ENCODE measurements around the gene TJP1. TPM values are rescaled to one million over a fixed set of nuclear protein-coding genes. Genes with fewer than 3 reads are reported as not detected.
A peak's percentile ranks its signal among the peaks of the same experiment; 100 is the strongest.
"Not testable (repeated sequence)": the region's sequence is repeated elsewhere in the genome, so short reads cannot be mapped to it uniquely, and the experiment has no call there.

Gene TJP1
- total RNA-seq, 1 experiment from 2014 or later: 137 TPM

- no peak overlapping the region for H3K4me3 Mint-ChIP-seq (ENCODE audit: unreplicated experiment)
- intact Hi-C loops (cut with micrococcal nuclease): no loop called here
- no TSS peak for BruUV-seq (replicated peaks)
- H3K27me3 Mint-ChIP-seq (ENCODE audit: insufficient read depth, unreplicated experiment): no peaks in the 10 kb centered on the region
- H3K4me1 Mint-ChIP-seq (ENCODE audit: insufficient read depth, unreplicated experiment): peaks cover 21% of the 10 kb centered on the region
- H3K27ac Mint-ChIP-seq (ENCODE audit: low read depth, unreplicated experiment): no peak overlapping the region
- TF ChIP-seq CTCF (IDR thresholded peaks at IDR 0.05; ENCODE audit: unreplicated experiment): no peak
- peaks cover 12% of the 10 kb centered on the region for H3K9me3 Mint-ChIP-seq (ENCODE audit: unreplicated experiment)
- ChIA-PET CTCF (interaction anchor here (0.7 to 1.2 kb wide), 2 partner anchors 9 to 17 kb away, joined by 3 to 4 read pairs; no protein-coding TSS in a partner anchor), POLR2A (interaction anchor here (1.4 kb wide), 1 partner anchor 10 kb away, joined by 3 read pairs; no protein-coding TSS in a partner anchor)
- DNase-seq (ENCODE audit: unreplicated experiment): no peak
- peaks cover 18% of the 10 kb centered on the region for H3K36me3 Mint-ChIP-seq (ENCODE audit: insufficient read depth, unreplicated experiment)
These were observed 37.1 kb downstream of the TJP1 start for GRCh38 chr15:29785136-29785535.

- intact Hi-C loops (cut with micrococcal nuclease): no loop called here
- Mint-ChIP-seq H3K36me3 (ENCODE audit: insufficient read depth, unreplicated experiment) (peaks cover 23% of the 10 kb centered on the region), H3K4me1 (ENCODE audit: insufficient read depth, unreplicated experiment) (peaks cover 23% of the 10 kb centered on the region)
These were observed 37.9 kb downstream of the TJP1 start for GRCh38 chr15:29784413-29784812.

GRCh38 chr15:29782816-29783215, 39.5 kb downstream of the TJP1 start:
- CTCF ChIA-PET; H3K27ac Mint-ChIP-seq (ENCODE audit: low read depth, unreplicated experiment); H3K27me3 Mint-ChIP-seq (ENCODE audit: insufficient read depth, unreplicated experiment); intact Hi-C loops (cut with micrococcal nuclease); H3K4me3 Mint-ChIP-seq (ENCODE audit: unreplicated experiment); DNase-seq (ENCODE audit: unreplicated experiment); BruUV-seq (replicated peaks): not testable (repeated sequence)
- Mint-ChIP-seq H3K9me3 (ENCODE audit: unreplicated experiment) (peaks cover 12% of the 10 kb centered on the region), H3K36me3 (ENCODE audit: insufficient read depth, unreplicated experiment) (peaks cover 24% of the 10 kb centered on the region), H3K4me1 (ENCODE audit: insufficient read depth, unreplicated experiment) (peaks cover 15% of the 10 kb centered on the region)
- POLR2A ChIA-PET: interaction anchor here (0.9 to 2.0 kb wide), 2 partner anchors 9 to 38 kb away, joined by 3 to 4 read pairs; no protein-coding TSS in a partner anchor

More at GRCh38 chr15:29784413-29784812, 37.9 kb downstream of the TJP1 start:
- peaks cover 12% of the 10 kb centered on the region for H3K9me3 Mint-ChIP-seq (ENCODE audit: unreplicated experiment)
- no peak overlapping the region for H3K27ac Mint-ChIP-seq (ENCODE audit: low read depth, unreplicated experiment)
- no peaks in the 10 kb centered on the region for H3K27me3 Mint-ChIP-seq (ENCODE audit: insufficient read depth, unreplicated experiment)
- TF ChIP-seq CTCF (IDR thresholded peaks at IDR 0.05; ENCODE audit: unreplicated experiment): no peak
- CTCF ChIA-PET: interaction anchor here (0.7 to 1.2 kb wide), 2 partner anchors 8 to 17 kb away, joined by 3 to 4 read pairs; no protein-coding TSS in a partner anchor
- POLR2A ChIA-PET: no interaction called here
- DNase-seq (ENCODE audit: unreplicated experiment): peak; percentile 20
- H3K4me3 Mint-ChIP-seq (ENCODE audit: unreplicated experiment): no peak overlapping the region
- BruUV-seq (replicated peaks): no TSS peak

- no peak overlapping the region for H3K4me3 Mint-ChIP-seq (ENCODE audit: unreplicated experiment)
- H3K9me3 Mint-ChIP-seq (ENCODE audit: unreplicated experiment): peaks cover 12% of the 10 kb centered on the region
- H3K27me3 Mint-ChIP-seq (ENCODE audit: insufficient read depth, unreplicated experiment): no peaks in the 10 kb centered on the region
- no peak for DNase-seq (ENCODE audit: unreplicated experiment)
- CTCF ChIA-PET: interaction anchor here (0.6 kb wide), 1 partner anchor 28 kb away, joined by 5 read pairs; no protein-coding TSS in a partner anchor
- POLR2A ChIA-PET: no interaction called here
- H3K27ac Mint-ChIP-seq (ENCODE audit: low read depth, unreplicated experiment): no peak overlapping the region
- peaks cover 29% of the 10 kb centered on the region for H3K4me1 Mint-ChIP-seq (ENCODE audit: insufficient read depth, unreplicated experiment)
- TF ChIP-seq CTCF (IDR thresholded peaks at IDR 0.05; ENCODE audit: unreplicated experiment): no peak
- BruUV-seq (replicated peaks): no TSS peak
- H3K36me3 Mint-ChIP-seq (ENCODE audit: insufficient read depth, unreplicated experiment): peaks cover 15% of the 10 kb centered on the region
- intact Hi-C loops (cut with micrococcal nuclease): no loop called here
These were observed 43.9 kb downstream of the TJP1 start for GRCh38 chr15:29778382-29778781.
